ENCODE results near the gene MAFB.

Gene MAFB

GRCh38 chr20:40698281-40698680 is 9.2 kb upstream of the MAFB start:
- TF ChIP-seq, protein P1, sequence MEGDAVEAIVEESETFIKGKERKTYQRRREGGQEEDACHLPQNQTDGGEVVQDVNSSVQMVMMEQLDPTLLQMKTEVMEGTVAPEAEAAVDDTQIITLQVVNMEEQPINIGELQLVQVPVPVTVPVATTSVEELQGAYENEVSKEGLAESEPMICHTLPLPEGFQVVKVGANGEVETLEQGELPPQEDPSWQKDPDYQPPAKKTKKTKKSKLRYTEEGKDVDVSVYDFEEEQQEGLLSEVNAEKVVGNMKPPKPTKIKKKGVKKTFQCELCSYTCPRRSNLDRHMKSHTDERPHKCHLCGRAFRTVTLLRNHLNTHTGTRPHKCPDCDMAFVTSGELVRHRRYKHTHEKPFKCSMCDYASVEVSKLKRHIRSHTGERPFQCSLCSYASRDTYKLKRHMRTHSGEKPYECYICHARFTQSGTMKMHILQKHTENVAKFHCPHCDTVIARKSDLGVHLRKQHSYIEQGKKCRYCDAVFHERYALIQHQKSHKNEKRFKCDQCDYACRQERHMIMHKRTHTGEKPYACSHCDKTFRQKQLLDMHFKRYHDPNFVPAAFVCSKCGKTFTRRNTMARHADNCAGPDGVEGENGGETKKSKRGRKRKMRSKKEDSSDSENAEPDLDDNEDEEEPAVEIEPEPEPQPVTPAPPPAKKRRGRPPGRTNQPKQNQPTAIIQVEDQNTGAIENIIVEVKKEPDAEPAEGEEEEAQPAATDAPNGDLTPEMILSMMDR (IDR thresholded peaks at IDR 0.05; ENCODE audit: insufficient read depth, low read length, missing control alignments): no peak
- CTCF ChIA-PET: no interaction called here
- POLR2A ChIA-PET: no interaction called here
- no peak overlapping the region for H3K4me3 ChIP-seq (ENCODE audit: low read depth, low read length)
- no peak for DNase-seq (ENCODE audit: low read depth, low spot score)

- no peak for DNase-seq (ENCODE audit: low read depth, low spot score)
- ChIA-PET POLR2A (interaction anchor here (0.9 kb wide), 1 partner anchor 8 kb away, joined by 3 read pairs; the partner anchor contains the start of gene MAFB), CTCF (no interaction called here)
- no peak overlapping the region for H3K4me3 ChIP-seq (ENCODE audit: low read depth, low read length)
- TF ChIP-seq, protein P1 (IDR thresholded peaks at IDR 0.05; ENCODE audit: insufficient read depth, low read length, missing control alignments): no peak
Measured at GRCh38 chr20:40697541-40697940, 8.5 kb upstream of the MAFB start.

- POLR2A ChIA-PET: no interaction called here
Measured at GRCh38 chr20:40695214-40695613, 6.2 kb upstream of the MAFB start.

GRCh38 chr20:40694246-40694645 is 5.2 kb upstream of the MAFB start:
- ChIA-PET POLR2A (no interaction called here), CTCF (no interaction called here)
- DNase-seq (ENCODE audit: low read depth, low spot score): no peak
- TF ChIP-seq, protein P1 (IDR thresholded peaks at IDR 0.05; ENCODE audit: insufficient read depth, low read length, missing control alignments): no peak
- H3K4me3 ChIP-seq (ENCODE audit: low read depth, low read length): no peak overlapping the region

More at GRCh38 chr20:40695214-40695613, 6.2 kb upstream of the MAFB start:
- CTCF ChIA-PET: no interaction called here
- no peak overlapping the region for H3K4me3 ChIP-seq (ENCODE audit: low read depth, low read length)
- DNase-seq (ENCODE audit: low read depth, low spot score): no peak
- TF ChIP-seq, protein P1 (IDR thresholded peaks at IDR 0.05; ENCODE audit: insufficient read depth, low read length, missing control alignments): no peak

DNA sequence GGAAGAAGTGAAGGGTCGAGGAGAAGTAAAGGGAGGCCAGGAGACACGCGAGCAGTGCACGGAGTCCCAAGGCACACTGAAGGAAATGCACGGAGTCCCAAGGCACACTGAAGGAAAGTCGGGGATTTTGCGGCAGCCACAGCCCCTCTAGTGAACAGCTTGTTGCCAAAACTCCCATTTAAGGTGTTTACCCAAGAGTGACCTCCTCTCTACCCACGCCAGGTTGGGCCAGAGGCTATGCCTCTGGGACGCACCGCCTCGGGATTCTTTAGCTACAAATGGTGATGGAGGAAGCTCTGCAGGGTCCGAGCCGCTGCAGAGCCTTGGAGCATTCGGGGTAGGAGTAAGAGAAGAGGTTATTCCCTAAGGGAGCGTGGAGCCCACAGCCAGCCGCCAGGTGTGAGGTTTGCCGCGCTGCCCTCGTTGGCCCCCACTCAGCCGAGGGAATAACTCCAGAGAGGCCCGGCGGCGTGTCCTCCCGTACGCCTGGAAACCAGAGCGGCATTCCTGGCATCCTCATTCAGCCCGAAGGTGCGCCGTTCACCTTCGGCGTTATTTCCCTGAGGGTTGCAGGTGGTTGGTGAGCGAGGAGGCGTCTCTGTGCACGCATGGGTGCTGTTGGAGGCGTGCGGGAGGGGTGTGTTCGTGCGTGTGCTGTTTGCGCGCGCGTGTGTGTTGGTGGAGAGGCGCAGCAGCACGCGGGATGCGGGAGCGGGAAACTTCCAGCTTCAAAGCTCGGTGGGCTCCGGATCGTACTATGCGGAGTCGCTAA is 3.4 kb upstream of the MAFB start:
- no peak for DNase-seq (ENCODE audit: low read depth, low spot score)
- TF ChIP-seq, protein P1 (IDR thresholded peaks at IDR 0.05; ENCODE audit: insufficient read depth, low read length, missing control alignments): no peak
- CTCF ChIA-PET: interaction anchor here (0.9 kb wide), 1 partner anchor 533 kb away, joined by 3 read pairs; no protein-coding TSS in a partner anchor
- POLR2A ChIA-PET: no interaction called here
- no peak overlapping the region for H3K4me3 ChIP-seq (ENCODE audit: low read depth, low read length)

GRCh38 chr20:40691566-40692239 is 2.7 kb upstream of the MAFB start:
- TF ChIP-seq, protein P1 (IDR thresholded peaks at IDR 0.05; ENCODE audit: insufficient read depth, low read length, missing control alignments): no peak
- ChIA-PET POLR2A (no interaction called here), CTCF (interaction anchor here (1.2 to 4.3 kb wide), 3 partner anchors 15 to 1427 kb away, joined by 4 to 46 read pairs (median 9); no protein-coding TSS in a partner anchor)
- DNase-seq (ENCODE audit: low read depth, low spot score): no peak
- no peak overlapping the region for H3K4me3 ChIP-seq (ENCODE audit: low read depth, low read length)
